HG03045 (cell line): ENCODE measurements around the gene AEN.

ENCODE experiments used
- ATAC-seq: cut with Tn5 transposase; IDR thresholded peaks from one replicate; pipeline ENCODE4 v1.9.1; 2021; ENCODE audit warnings: mild to moderate bottlenecking, moderate library complexity; ENCODE audit not compliant: unreplicated experiment

Gene AEN

GRCh38 chr15:88612186-88612796, 8.8 kb upstream of the AEN start:
- ATAC-seq, result no peak

GRCh38 chr15:88613074-88613944, 7.8 kb upstream of the AEN start:
- ATAC-seq, result no peak

DNA sequence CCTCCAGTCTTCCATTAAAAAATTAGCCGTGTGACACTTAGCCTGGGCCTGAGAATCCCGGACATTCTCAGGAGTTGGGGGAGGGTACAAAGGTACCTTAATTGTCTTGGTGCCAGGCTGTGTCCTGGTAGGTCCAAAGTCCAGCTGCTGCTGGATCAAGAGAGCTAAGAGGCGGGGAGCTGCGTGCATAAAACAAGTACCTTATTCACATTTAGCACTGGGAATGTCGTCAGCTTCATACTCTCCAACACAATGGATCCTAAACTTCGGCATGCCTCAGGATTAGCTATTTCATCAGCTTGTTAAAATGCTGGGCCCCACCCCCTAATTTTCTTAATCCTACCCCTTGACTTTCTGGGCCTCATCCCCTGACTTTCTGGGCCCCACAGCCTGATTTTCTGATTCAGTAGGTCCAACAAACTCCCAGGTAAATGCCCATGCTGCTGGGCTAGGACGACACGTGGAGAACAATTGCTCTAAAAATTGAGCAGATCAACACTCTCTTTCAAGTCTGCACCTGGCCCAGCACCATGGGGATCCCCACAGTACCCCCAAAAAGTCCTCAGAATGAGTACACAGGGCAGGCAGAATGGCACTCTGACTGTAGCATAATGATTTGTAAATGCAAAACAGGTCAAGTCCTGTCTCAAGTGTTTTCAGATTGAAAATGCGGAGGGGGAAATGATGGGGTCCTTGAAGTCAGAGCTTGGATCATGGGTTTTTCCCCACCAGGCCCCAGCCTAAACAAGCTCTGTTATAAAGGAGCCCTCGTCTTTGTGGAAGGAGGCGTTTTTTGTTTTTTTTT, 5.6 kb upstream of the AEN start:
- ATAC-seq, result peak; percentile 88

DNA sequence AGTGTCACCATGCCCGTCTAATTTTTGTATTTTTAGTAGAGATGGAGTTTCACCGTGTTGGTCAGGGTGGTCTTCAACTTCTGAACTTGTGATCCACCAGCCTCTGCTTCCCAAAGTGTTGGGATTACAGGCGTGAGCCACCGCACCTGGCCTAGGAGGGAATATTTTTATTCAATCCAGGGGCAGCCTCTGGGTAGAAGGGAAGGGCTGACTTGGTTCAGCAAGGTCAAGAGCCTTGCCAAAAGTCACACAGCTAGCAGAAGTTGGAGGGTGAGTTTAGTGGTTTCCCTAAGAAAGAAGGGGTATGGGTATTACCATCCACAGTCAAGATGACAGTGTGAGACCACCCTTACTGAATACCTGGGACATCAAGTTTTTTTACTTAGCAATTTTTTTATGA, 4.9 kb upstream of the AEN start:
- ATAC-seq, result no peak

- ATAC-seq, result no peak
Observed at GRCh38 chr15:88617031-88617722, 4.0 kb upstream of the AEN start.

DNA sequence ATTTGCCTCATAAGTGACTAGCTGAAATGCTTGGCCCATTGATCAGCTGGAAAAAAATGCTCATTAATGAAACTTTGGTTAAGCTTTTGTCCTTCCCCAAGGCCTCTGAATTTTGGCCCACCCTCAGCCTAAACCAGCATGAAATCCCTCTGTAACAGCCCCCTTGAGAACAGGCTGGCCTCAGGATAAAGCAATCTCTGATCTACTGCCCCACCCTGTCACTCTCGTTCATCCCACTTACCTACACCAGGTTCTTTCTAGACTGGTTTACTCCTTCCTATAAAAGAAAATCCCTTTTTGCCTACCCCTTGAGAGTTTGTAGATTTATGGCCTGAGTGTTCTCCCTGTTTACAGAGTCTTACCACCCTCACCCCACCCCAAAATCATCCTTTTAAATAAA, 3.4 kb upstream of the AEN start:
- no peak for ATAC-seq

- no peak for ATAC-seq
Observed at GRCh38 chr15:88618686-88619085, 2.5 kb upstream of the AEN start.

DNA sequence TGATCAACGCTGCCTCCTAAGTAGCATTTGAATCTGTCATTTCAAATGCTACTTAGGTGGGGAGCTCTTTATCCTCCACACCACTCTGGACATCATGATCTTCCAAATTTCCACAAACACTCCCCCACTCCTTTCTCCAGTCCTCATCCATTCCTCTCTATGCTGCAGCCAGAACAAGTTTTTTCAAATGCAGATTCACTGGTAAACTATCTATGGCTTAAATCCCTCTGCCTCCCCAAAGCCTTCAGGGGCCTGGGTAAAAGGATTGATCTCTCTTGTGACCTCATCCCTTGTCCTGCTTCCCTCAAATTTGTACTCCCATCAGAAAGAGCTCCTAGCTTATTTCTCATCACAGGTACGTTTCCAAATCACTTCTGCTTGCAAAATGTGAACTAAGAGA, 1.3 kb upstream of the AEN start:
- ATAC-seq, result no peak

DNA sequence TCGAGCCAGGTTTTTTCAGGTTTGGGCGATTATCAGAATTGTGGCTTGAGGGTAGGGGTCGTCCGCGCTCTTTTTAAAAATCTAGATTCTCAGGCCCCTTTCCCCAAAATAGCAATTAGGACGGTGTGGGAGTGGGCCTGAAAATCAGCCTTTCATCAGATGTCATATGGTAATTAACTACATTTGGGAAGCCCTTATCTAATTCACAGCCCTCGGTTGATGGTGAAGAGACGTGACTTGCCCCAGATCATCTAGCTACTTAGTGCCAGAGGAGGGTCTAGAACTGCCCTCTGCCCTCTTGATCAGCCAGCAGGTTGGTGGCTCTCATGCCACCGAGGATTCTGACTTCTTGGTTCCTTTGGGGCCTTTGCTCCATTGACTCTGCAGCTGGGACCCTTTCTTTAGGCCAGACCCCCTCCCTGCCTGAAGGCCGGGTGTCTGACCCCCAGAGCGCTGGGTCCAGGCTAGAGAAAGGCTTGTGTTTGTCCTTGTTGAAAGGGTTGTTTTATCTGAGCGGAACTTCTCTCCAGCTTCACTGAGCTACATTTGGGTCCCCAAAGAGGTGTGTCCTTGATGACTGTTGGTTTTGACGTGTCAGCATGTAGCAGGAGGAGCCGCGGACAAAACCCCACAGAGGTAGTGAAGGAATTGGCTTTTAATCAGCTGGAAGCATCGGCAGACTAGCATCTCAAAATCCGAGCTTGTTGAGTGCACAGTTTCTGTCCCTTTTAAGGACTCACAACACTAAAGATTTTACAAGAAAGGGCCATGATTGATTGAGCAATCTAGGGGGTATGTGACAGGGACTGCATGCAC, 857 bp downstream of the AEN start:
- ATAC-seq, result no peak

DNA sequence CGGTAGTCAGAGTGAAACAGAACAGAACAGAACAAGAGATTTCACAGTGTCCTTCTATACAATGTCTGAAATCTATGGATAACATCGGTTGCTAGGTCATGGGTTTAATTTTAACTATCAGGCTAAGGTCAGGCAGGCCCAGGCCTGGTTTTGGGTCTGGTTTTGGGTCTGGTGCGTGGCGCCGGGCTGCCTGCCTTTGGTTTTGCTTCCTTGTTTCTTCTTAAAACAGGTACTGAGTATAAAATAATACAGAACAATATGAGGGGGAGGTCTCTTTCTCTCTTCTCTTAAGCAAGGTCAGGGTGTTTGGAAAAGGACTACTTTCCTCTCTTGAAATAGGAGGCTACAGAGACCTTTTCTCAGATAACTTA, 1.4 kb downstream of the AEN start:
- no peak for ATAC-seq

GRCh38 chr15:88623061-88623460, 1.9 kb downstream of the AEN start:
- no peak for ATAC-seq

- ATAC-seq, result no peak
Observed at GRCh38 chr15:88623632-88624031, 2.5 kb downstream of the AEN start.

- no peak for ATAC-seq
Observed at GRCh38 chr15:88624156-88624970, 3.2 kb downstream of the AEN start.

GRCh38 chr15:88624971-88625490, 3.9 kb downstream of the AEN start:
- no peak for ATAC-seq

DNA sequence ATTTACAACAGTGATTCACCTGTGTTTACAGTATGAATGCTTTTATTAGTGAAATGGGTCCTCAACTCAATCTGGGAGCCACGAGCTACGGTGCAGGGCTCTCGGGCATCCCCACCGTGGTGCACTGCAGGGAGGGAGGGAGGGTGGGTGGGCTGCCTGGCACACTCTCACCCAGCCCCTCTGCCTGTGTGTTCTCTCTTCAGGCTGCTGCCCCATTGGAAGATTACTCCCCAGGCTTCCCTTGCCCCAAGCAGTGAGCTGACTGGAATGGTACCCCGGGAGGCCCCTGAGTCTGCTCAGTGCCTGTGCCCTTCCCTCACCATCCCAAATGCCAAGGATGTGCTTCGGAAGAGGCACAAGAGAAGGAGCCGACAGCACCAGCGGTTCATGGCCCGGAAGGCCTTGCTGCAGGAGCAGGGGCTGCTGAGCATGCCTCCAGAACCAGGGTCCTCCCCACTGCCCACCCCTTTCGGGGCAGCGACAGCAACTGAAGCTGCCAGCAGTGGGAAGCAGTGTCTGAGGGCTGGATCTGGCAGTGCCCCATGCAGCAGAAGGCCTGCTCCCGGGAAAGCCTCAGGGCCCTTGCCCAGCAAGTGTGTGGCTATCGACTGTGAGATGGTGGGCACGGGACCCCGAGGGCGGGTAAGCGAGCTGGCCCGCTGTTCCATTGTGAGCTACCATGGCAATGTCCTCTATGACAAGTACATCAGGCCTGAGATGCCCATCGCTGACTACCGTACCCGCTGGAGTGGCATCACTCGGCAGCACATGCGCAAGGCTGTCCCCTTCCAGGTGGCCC, 5.0 kb downstream of the AEN start:
- no peak for ATAC-seq

- ATAC-seq, result no peak
Observed at GRCh38 chr15:88627463-88627862, 6.3 kb downstream of the AEN start.

- ATAC-seq, result no peak
Observed at GRCh38 chr15:88628018-88628654, 7.0 kb downstream of the AEN start.

- ATAC-seq, result no peak
Observed at GRCh38 chr15:88629071-88629470, 7.9 kb downstream of the AEN start.
